Measurements from ENCODE around the gene FOXO3. TPM values are rescaled to one million over a fixed set of nuclear protein-coding genes. Genes with fewer than 3 reads are reported as not detected.

The FOXO3 gene
- total and polyA plus RNA-seq, 9 donors, result 33.4 to 94.8 (median 70.0) TPM

GRCh38 chr6:108685970-108686369 is 125.3 kb downstream of the FOXO3 start:
- Histone ChIP-seq H3K27me3 (no peaks in the 10 kb centered on the region), H3K27ac (no peak overlapping the region), H3K4me1 (ENCODE audit: insufficient read depth) (peaks cover 13% of the 10 kb centered on the region), H3K36me3 (no peaks in the 10 kb centered on the region), H3K4me3 (no peak overlapping the region), H3K9me3 (no peaks in the 10 kb centered on the region)
- no peak for DNase-seq
- TF ChIP-seq POLR2A (IDR thresholded peaks at IDR 0.05) (no peak), EP300 (IDR thresholded peaks at IDR 0.05) (no peak), CTCF (IDR thresholded peaks at IDR 0.05) (no peak)
- intact Hi-C loops (cut with DNase I), result no loop called here
- 93 to 97% (median 94%) methylated on average over 4 of the region's 4 CpGs for WGBS, 3 donors

DNA sequence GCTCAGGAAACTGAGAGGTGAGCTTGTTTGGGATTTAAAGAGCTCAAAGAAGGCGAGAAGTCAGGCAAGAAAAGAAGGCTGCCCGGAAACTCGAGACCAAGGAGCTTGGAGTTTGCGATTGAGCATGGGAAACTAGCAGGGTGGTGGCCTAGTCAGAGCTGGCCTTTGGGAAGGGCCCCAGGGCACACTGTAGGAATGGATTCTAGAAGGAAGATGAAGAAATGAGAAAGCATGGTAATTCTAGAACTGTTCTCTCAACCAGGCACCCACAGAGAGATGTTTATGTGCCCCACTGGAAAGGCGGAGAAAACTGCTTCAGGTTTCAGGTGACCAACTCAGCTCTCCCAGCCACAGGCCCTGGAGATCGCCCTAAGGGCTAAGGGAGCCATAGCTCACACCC is 126.2 kb downstream of the FOXO3 start:
- Histone ChIP-seq H3K4me1 (ENCODE audit: insufficient read depth) (peaks cover 13% of the 10 kb centered on the region), H3K4me3 (no peak overlapping the region), H3K36me3 (no peaks in the 10 kb centered on the region), H3K27ac (no peak overlapping the region), H3K27me3 (no peaks in the 10 kb centered on the region), H3K9me3 (no peaks in the 10 kb centered on the region)
- intact Hi-C loops (cut with DNase I), result no loop called here
- TF ChIP-seq POLR2A (IDR thresholded peaks at IDR 0.05) (no peak), EP300 (IDR thresholded peaks at IDR 0.05) (no peak), CTCF (IDR thresholded peaks at IDR 0.05) (no peak)
- 89 to 96% (median 96%) methylated on average over 6 of the region's 6 CpGs for WGBS, 3 donors
- no peak for DNase-seq

GRCh38 chr6:108687921-108688320 is 127.2 kb downstream of the FOXO3 start:
- Histone ChIP-seq H3K4me3 (no peak overlapping the region), H3K27me3 (no peaks in the 10 kb centered on the region), H3K27ac (no peak overlapping the region), H3K36me3 (no peaks in the 10 kb centered on the region), H3K4me1 (ENCODE audit: insufficient read depth) (peaks cover 13% of the 10 kb centered on the region), H3K9me3 (no peaks in the 10 kb centered on the region)
- 35 to 49% (median 35%) methylated on average over 1 of the region's 1 CpG for WGBS, 3 donors
- no peak for TF ChIP-seq CTCF (IDR thresholded peaks at IDR 0.05)
- no peak for TF ChIP-seq POLR2A (IDR thresholded peaks at IDR 0.05)
- TF ChIP-seq EP300 (IDR thresholded peaks at IDR 0.05), result no peak
- DNase-seq, result no peak
- intact Hi-C loops (cut with DNase I), result no loop called here

DNA sequence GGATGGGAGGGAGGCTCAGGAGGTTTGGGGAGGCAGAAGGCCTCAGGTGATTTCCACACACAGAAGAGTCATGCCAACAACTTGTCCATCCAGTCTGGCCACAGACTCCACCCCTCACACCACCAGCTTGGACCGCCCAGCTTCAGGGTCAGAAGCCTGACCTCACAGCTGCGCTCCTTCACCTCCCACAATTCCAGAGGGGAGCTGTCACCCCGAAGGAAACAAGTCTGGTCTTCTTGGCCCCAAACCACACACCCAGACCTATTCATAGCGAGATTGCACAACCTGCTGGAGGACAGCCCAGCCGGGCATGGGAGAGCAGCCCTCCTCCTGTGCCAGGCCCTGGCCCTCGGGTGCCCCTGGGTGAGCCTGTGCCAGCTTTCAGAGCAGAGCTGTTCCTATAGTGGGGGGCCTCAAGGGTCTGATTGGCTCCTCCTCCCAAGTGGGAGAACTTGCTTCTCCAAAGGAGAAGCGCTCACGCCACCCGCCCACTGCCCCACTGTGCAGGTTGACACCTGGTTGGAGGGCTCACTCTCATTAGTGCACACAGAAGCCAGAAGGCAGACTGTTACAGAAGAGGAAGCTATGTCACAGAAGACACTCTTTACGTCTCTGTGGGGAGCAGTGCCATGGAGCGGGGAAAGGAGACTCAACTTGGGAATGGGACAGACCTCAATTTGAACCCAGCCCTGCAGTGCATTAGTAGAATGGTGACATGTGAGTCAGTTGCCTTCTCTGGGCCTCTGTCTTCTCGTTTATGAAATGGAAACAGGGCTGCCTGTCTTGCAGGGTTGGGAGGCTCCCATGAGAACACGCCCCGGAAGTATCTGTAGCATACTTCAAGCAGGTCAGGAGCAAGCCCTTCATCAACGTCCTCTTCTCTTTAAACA is 128.8 kb downstream of the FOXO3 start:
- WGBS, 3 donors, result 61 to 70% (median 62%) methylated on average over 15 of the region's 15 CpGs
- TF ChIP-seq CTCF (IDR thresholded peaks at IDR 0.05) (no peak), EP300 (IDR thresholded peaks at IDR 0.05) (no peak), POLR2A (IDR thresholded peaks at IDR 0.05) (no peak)
- no peaks in the 10 kb centered on the region for H3K27me3 ChIP-seq
- peak overlapping the region in 1 of 2 donors; percentile 32 for H3K27ac ChIP-seq
- H3K9me3 ChIP-seq, result no peaks in the 10 kb centered on the region
- DNase-seq, result peak; percentile 78 to 87 (median 82)
- intact Hi-C loops (cut with DNase I), result no loop called here
- no peak overlapping the region for H3K4me3 ChIP-seq
- H3K36me3 ChIP-seq, result no peaks in the 10 kb centered on the region
- H3K4me1 ChIP-seq (ENCODE audit: insufficient read depth), result peaks cover 13% of the 10 kb centered on the region
